A673 (cell line): ENCODE measurements around the gene SPSB1. TPM values are rescaled to one million over a fixed set of nuclear protein-coding genes. Genes with fewer than 3 reads are reported as not detected.

ENCODE experiments used
- BruUV-seq: library from RNA; stranded (reverse); fragments of 400-500 nt; replicated peaks from 2 replicates; lab custom pipeline; 2021; lab: Mats Ljungman, UMichigan
- CTCF ChIA-PET: fragments of 300-600 bp; sonication (Branson Sonifier 250); formaldehyde crosslinking; loops from one replicate; lab custom pipeline; 2022; ENCODE audit warnings: antibody characterized with exemption; lab: Charles Lee
- POLR2A ChIA-PET: fragments of 300-600 bp; sonication (Branson Sonifier 250); formaldehyde crosslinking; loops from one replicate; lab custom pipeline; 2022; ENCODE audit warnings: antibody characterized with exemption; ENCODE audit not compliant: low non-redundant PET; lab: Charles Lee
- DNase-seq: peaks from one replicate; pipeline ENCODE4 v3.0.0-alpha.2; 2015; ENCODE audit warnings: low spot score
- H3K27ac ChIP-seq: fragments of 200-600 bp; sonication (generic); 2 replicates; pipeline ENCODE4 v1.5.1; 2016; ENCODE audit warnings: mixed run types, low read depth, mild to moderate bottlenecking, mixed read lengths, antibody characterized with exemption, low read length; ENCODE audit not compliant: poor library complexity, severe bottlenecking
- H3K27me3 ChIP-seq: fragments of 200-600 bp; sonication (generic); replicated peaks from 2 replicates; pipeline ENCODE4 v1.6.1; 2017; ENCODE audit warnings: mixed run types, low read depth, mild to moderate bottlenecking, mixed read lengths, antibody characterized with exemption, low read length; ENCODE audit not compliant: insufficient read depth, poor library complexity
- H3K36me3 ChIP-seq: fragments of 200-600 bp; sonication (generic); 2 replicates; pipeline ENCODE4 v1.6.1; 2016; ENCODE audit warnings: mixed run types, mild to moderate bottlenecking, mixed read lengths, antibody characterized with exemption, low read length; ENCODE audit not compliant: insufficient read depth, poor library complexity, severe bottlenecking
- H3K4me1 ChIP-seq: fragments of 200-600 bp; sonication (generic); 2 replicates; pipeline ENCODE4 v1.6.1; 2017; ENCODE audit warnings: mixed run types, mild to moderate bottlenecking, mixed read lengths, antibody characterized with exemption, low read length; ENCODE audit not compliant: insufficient read depth, poor library complexity, severe bottlenecking
- H3K4me3 ChIP-seq: fragments of 200-600 bp; sonication (generic); 2 replicates; pipeline ENCODE4 v1.5.1; 2016; ENCODE audit warnings: low read depth, mixed run types, mild to moderate bottlenecking, mixed read lengths, low read length; ENCODE audit not compliant: poor library complexity, severe bottlenecking
- H3K9me3 ChIP-seq: fragments of 200-600 bp; sonication (generic); 2 replicates; pipeline ENCODE4 v1.6.1; 2016; ENCODE audit warnings: mixed run types, low read depth, mild to moderate bottlenecking, mixed read lengths, antibody characterized with exemption, low read length; ENCODE audit not compliant: poor library complexity, severe bottlenecking
- EZH2 ChIP-seq: fragments of 200-600 bp; sonication (generic); IDR thresholded peaks from 2 replicates; pipeline ENCODE4 v1.6.1; 2017; ENCODE audit warnings: borderline replicate concordance, low read depth, mild to moderate bottlenecking, mixed read lengths, antibody characterized with exemption, low read length; ENCODE audit not compliant: poor library complexity, severe bottlenecking
- intact Hi-C: fragments of 100-400 bp; cut with micrococcal nuclease; formaldehyde crosslinking; loops from one replicate; pipeline ENCODE4 v1.10.0; 2022; ENCODE audit not compliant: unreplicated experiment
- total RNA-seq: library from RNA; stranded (reverse); gene quantifications from 2 replicates; pipeline ENCODE4 v1.2.3, GENCODE V29; 2021
- TF ChIP-seq, protein P1 (sequence below): fragments of 300-800, 200-600 bp; sonication (generic); conservative IDR thresholded peaks from 2 replicates; pipeline ENCODE4 v1.5.1; 2017; ENCODE audit warnings: low read depth, mild to moderate bottlenecking, antibody characterized with exemption, low read length, moderate library complexity, mixed read lengths

The SPSB1 gene
- total RNA-seq, 1 experiment from 2014 or later = 11.8 TPM

DNA sequence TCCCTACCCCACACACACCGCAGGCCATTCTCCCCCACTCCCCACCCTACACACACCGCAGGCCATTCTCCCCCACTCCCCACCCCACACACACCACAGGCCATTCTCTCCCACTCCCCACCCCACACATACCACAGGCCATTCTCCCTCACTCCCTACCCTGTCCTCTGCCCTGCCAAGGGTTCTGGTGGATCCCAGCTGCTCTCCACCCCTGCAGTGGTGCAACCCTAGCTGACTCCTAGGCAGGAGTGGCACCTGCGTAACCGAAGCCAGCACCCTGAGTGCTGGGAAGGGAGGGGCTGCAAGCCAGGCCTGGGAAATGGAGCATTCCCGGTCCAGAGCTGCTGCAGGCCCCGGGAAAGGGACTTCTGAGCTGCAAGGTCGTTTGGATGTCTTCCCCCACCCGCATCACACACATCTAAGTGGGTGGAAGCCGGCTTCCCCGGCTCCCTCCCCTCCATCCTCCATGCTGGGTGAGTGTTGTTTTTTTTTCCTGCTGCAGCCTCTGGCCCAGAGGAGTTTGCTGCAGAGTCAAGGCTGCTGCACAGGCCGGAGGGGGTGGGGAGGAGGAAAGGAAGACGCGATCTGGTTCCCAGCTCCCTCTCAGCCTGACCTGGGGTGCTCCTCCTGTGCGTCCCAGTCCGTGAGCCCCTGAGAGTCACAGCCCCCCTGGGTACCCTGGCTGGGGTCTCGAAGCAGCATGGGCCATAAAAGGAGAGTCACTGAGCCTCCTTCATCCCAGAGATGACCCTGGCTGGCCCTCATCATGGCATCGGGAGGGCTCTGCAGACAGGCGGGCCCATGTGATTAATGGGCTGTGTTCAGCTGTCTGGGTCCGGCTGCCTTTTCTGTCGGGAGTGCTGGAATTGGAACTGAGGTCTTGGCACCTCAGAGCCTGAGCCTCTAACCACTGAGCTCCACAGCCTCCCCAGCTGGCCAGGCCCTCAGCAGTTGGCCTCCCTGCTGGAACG, 42.0 kb upstream of the SPSB1 start:
- no peak overlapping the region for H3K27ac ChIP-seq
- POLR2A ChIA-PET = interaction anchor here (0.6 kb wide), 1 partner anchor 211 kb away, joined by 13 read pairs; no protein-coding TSS in a partner anchor
- TF ChIP-seq, protein P1, sequence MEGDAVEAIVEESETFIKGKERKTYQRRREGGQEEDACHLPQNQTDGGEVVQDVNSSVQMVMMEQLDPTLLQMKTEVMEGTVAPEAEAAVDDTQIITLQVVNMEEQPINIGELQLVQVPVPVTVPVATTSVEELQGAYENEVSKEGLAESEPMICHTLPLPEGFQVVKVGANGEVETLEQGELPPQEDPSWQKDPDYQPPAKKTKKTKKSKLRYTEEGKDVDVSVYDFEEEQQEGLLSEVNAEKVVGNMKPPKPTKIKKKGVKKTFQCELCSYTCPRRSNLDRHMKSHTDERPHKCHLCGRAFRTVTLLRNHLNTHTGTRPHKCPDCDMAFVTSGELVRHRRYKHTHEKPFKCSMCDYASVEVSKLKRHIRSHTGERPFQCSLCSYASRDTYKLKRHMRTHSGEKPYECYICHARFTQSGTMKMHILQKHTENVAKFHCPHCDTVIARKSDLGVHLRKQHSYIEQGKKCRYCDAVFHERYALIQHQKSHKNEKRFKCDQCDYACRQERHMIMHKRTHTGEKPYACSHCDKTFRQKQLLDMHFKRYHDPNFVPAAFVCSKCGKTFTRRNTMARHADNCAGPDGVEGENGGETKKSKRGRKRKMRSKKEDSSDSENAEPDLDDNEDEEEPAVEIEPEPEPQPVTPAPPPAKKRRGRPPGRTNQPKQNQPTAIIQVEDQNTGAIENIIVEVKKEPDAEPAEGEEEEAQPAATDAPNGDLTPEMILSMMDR = no peak
- no peak for TF ChIP-seq EZH2
- no peak for DNase-seq
- CTCF ChIA-PET = interaction anchor here (1.0 kb wide), 1 partner anchor 140 kb away, joined by 5 read pairs; no protein-coding TSS in a partner anchor
- peaks cover 39% of the 10 kb centered on the region for H3K27me3 ChIP-seq
- no peaks in the 10 kb centered on the region for H3K36me3 ChIP-seq
- H3K9me3 ChIP-seq = no peaks in the 10 kb centered on the region
- no TSS peak for BruUV-seq
- H3K4me3 ChIP-seq = no peak overlapping the region
- intact Hi-C loops = no loop called here
- H3K4me1 ChIP-seq = peaks cover 20% of the 10 kb centered on the region

DNA sequence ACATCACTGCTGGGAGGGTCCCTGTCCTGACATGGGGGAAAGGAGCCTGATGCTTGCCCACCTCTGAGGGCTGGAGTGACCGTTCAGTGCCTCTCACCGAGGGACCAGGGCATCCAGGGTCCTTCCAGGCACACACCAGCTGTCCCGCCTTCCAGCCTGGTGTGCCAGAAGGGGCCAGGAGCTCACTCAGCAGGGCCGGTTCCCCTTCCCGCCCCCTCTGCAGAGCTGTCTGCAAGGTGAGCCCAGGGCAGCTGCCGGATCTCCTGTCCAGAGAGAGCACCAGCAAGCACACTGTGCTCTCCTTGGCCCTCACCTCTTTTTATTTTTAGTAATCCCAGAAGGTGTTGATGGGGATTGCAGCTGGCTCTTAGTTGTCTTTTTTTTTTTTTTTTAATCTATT, 41.2 kb upstream of the SPSB1 start:
- no peak for DNase-seq
- no TSS peak for BruUV-seq
- TF ChIP-seq, protein P1 = no peak
- TF ChIP-seq EZH2 = no peak
- Histone ChIP-seq H3K4me3 (no peak overlapping the region), H3K9me3 (no peaks in the 10 kb centered on the region), H3K27ac (no peak overlapping the region), H3K27me3 (peaks cover 47% of the 10 kb centered on the region), H3K4me1 (peaks cover 20% of the 10 kb centered on the region), H3K36me3 (no peaks in the 10 kb centered on the region)
- ChIA-PET POLR2A (no interaction called here), CTCF (no interaction called here)
- intact Hi-C loops = no loop called here

DNA sequence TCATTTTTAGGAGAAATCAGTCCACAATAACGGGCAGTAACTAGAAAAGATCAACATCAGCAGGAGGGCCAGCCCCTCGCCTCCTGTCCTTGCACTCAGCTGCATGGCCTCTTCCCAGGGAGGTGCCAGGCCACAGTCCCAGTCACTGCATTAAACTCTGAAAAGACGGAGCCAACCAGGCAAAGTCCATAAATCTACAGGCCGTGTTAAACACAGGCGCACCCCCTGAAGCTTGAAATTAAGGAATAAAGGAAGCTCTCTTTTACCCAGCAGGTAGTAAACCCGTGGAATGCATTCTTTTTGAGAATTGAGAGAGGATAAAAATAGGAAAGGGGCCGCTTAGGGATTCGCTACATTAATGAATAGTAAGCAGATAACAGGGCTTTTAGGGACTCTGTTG, 39.7 kb upstream of the SPSB1 start:
- Histone ChIP-seq H3K4me3 (no peak overlapping the region), H3K27me3 (peaks cover 61% of the 10 kb centered on the region), H3K9me3 (no peaks in the 10 kb centered on the region), H3K36me3 (no peaks in the 10 kb centered on the region), H3K27ac (no peak overlapping the region), H3K4me1 (peaks cover 20% of the 10 kb centered on the region)
- BruUV-seq = no TSS peak
- intact Hi-C loops = no loop called here
- TF ChIP-seq, protein P1 = no peak
- TF ChIP-seq EZH2 = no peak
- CTCF ChIA-PET = interaction anchor here (1.3 kb wide), 1 partner anchor 238 kb away, joined by 5 read pairs; no protein-coding TSS in a partner anchor
- peak; percentile 96 for DNase-seq
- POLR2A ChIA-PET = no interaction called here
